Mesenchymal stem cell (in vitro differentiated cells and primary cell): Measurements from ENCODE around the gene HGS.

ENCODE experiments used
- small RNA-seq: library from polyadenylated mRNA; stranded (forward); fragments of <200 nt; extraction: miRNeasy Mini kit (QIAGEN cat#:217004); gene quantifications from one replicate; pipeline ENCODE3, GENCODE V24; 2013; ENCODE audit warnings: low read depth

HGS gene

Small RNAs within 50 kb of the gene (small RNA-seq; reads per million reads assigned to genes)
- 1.2 reads per million for gene MIR6786
